Fibroblast of lung (primary cell): ENCODE data around the gene TAX1BP1. TPM values are rescaled to one million over a fixed set of nuclear protein-coding genes. Genes with fewer than 3 reads are reported as not detected.

Experiments used
- DNase-seq, 2 donors: peaks; one replicate each; pipeline versions ENCODE4 v3.0.0 to v3.0.0-alpha.2; 2010; ENCODE audit warnings: low read depth in 2 of 2
- H2AFZ ChIP-seq: 2 replicates; pipeline ENCODE4 v1.5.1; 2012; ENCODE audit warnings: low read length, control low read depth, inconsistent platforms
- H3K27ac ChIP-seq: 2 replicates; pipeline ENCODE4 v1.5.1; 2011; ENCODE audit warnings: low read length, control low read depth; ENCODE audit not compliant: insufficient read depth
- H3K27me3 ChIP-seq: 2 replicates; pipeline ENCODE4 v1.5.1; 2011; ENCODE audit warnings: mild to moderate bottlenecking, low read length; ENCODE audit not compliant: control insufficient read depth, insufficient read depth
- H3K36me3 ChIP-seq: 2 replicates; pipeline ENCODE4 v1.5.1; 2011; ENCODE audit warnings: low read length; ENCODE audit not compliant: control insufficient read depth, insufficient read depth
- H3K4me1 ChIP-seq: 2 replicates; pipeline ENCODE4 v1.5.1; 2011; ENCODE audit warnings: low read length; ENCODE audit not compliant: control insufficient read depth, insufficient read depth; ENCODE audit errors: extremely low read depth
- H3K4me2 ChIP-seq: 2 replicates; pipeline ENCODE4 v1.5.1; 2011; ENCODE audit warnings: low read length, control low read depth; ENCODE audit not compliant: insufficient read depth; ENCODE audit errors: extremely low read depth
- H3K4me3 ChIP-seq, 4 experiments: fragments of 200-600 bp in 1 of 4; sonication (generic) in 1 of 4; replicated peaks in 1 of 4; 2 replicates each; pipeline ENCODE4 v1.5.1; 2011 to 2016; ENCODE audit warnings: low read length in 4 of 4, low read depth in 3 of 4, mild to moderate bottlenecking in 3 of 4, control low read depth in 2 of 4, inconsistent platforms in 1 of 4, mixed read lengths in 1 of 4; ENCODE audit not compliant: insufficient read depth in 1 of 4; ENCODE audit errors: control extremely low read depth in 1 of 4
- H3K79me2 ChIP-seq: 2 replicates; pipeline ENCODE4 v1.5.1; 2012; ENCODE audit warnings: mild to moderate bottlenecking, low read length, inconsistent platforms; ENCODE audit not compliant: control insufficient read depth, insufficient read depth
- H3K9ac ChIP-seq: 2 replicates; pipeline ENCODE4 v1.5.1; 2011; ENCODE audit warnings: mild to moderate bottlenecking, low read length, control low read depth; ENCODE audit not compliant: insufficient read depth
- H3K9me3 ChIP-seq: 2 replicates; pipeline ENCODE4 v1.5.1; 2012; ENCODE audit warnings: low read depth, low read length; ENCODE audit not compliant: control insufficient read depth, insufficient read depth
- H4K20me1 ChIP-seq: 2 replicates; pipeline ENCODE4 v1.5.1; 2011; ENCODE audit warnings: low read length; ENCODE audit not compliant: control insufficient read depth, insufficient read depth; ENCODE audit errors: extremely low read depth
- CTCF ChIP-seq, 2 donors: IDR thresholded peaks in 1 of 2; conservative IDR thresholded peaks in 1 of 2; 1 replicate in 1 of 2; 2 replicates in 1 of 2; pipeline ENCODE4 v1.5.1; 2011 to 2012; ENCODE audit warnings: low read length in 2 of 2, control low read depth in 1 of 2, inconsistent platforms in 1 of 2, low read depth in 1 of 2, mild to moderate bottlenecking in 1 of 2
- EZH2 ChIP-seq: IDR thresholded peaks from 2 replicates; pipeline ENCODE4 v1.5.1; 2012; ENCODE audit warnings: low read length, control low read depth, mild to moderate bottlenecking; ENCODE audit errors: missing control alignments
- polyA plus RNA-seq, 2 donors: library from polyadenylated mRNA; depleted of rRNA in 1 of 2; stranded (reverse) in 1 of 2; unstranded in 1 of 2; fragments of >200 nt; gene quantifications; 2 replicates each; pipeline ENCODE4 v1.2.1, GENCODE V29; 2011 to 2012; ENCODE audit warnings: missing spikeins in 1 of 2
- total RNA-seq: library from RNA; depleted of rRNA; stranded (reverse); fragments of >200 nt; gene quantifications from 2 replicates; pipeline ENCODE4 v1.2.1, GENCODE V29; 2014

The TAX1BP1 gene
- total and polyA plus RNA-seq, 2 donors (not counting 1 experiment from before 2014, with no cell fraction given): 98.6 to 111 TPM

- H3K4me3 ChIP-seq: no peak overlapping the region
- TF ChIP-seq EZH2: no peak
- no peak for TF ChIP-seq CTCF (conservative IDR thresholded peaks at IDR 0.05 in 1 of 2, IDR thresholded peaks at IDR 0.05 in 1 of 2; ENCODE audit: low read depth in 1 of 2, low read length in 2 of 2)
- no peaks in the 10 kb centered on the region for H4K20me1 ChIP-seq
- no peaks in the 10 kb centered on the region for H3K79me2 ChIP-seq
- no peak overlapping the region for H2AFZ ChIP-seq
- no peak overlapping the region for H3K27ac ChIP-seq
- peaks cover 2% of the 10 kb centered on the region for H3K36me3 ChIP-seq
- H3K9me3 ChIP-seq: no peaks in the 10 kb centered on the region
- no peak overlapping the region for H3K4me2 ChIP-seq
- H3K9ac ChIP-seq: no peak overlapping the region
- no peaks in the 10 kb centered on the region for H3K27me3 ChIP-seq
- H3K4me1 ChIP-seq: no peaks in the 10 kb centered on the region
- DNase-seq: no peak
Measured at GRCh38 chr7:27842094-27842692, 102.2 kb downstream of the TAX1BP1 start.

GRCh38 chr7:27842851-27843250, 102.9 kb downstream of the TAX1BP1 start:
- no peak overlapping the region for H3K4me3 ChIP-seq
- no peaks in the 10 kb centered on the region for H3K9me3 ChIP-seq
- DNase-seq: no peak
- no peak overlapping the region for H3K9ac ChIP-seq
- H2AFZ ChIP-seq: no peak overlapping the region
- H4K20me1 ChIP-seq: no peaks in the 10 kb centered on the region
- no peaks in the 10 kb centered on the region for H3K4me1 ChIP-seq
- TF ChIP-seq CTCF (conservative IDR thresholded peaks at IDR 0.05 in 1 of 2, IDR thresholded peaks at IDR 0.05 in 1 of 2; ENCODE audit: low read depth in 1 of 2, low read length in 2 of 2): no peak
- TF ChIP-seq EZH2: no peak
- H3K36me3 ChIP-seq: peaks cover 2% of the 10 kb centered on the region
- no peaks in the 10 kb centered on the region for H3K79me2 ChIP-seq
- no peaks in the 10 kb centered on the region for H3K27me3 ChIP-seq
- H3K4me2 ChIP-seq: no peak overlapping the region
- H3K27ac ChIP-seq: no peak overlapping the region

GRCh38 chr7:27843584-27844305, 103.8 kb downstream of the TAX1BP1 start:
- no peak overlapping the region for H3K4me2 ChIP-seq
- H2AFZ ChIP-seq: no peak overlapping the region
- H3K36me3 ChIP-seq: peaks cover 2% of the 10 kb centered on the region
- no peak overlapping the region for H3K9ac ChIP-seq
- H3K4me1 ChIP-seq: no peaks in the 10 kb centered on the region
- H4K20me1 ChIP-seq: no peaks in the 10 kb centered on the region
- TF ChIP-seq CTCF (conservative IDR thresholded peaks at IDR 0.05 in 1 of 2, IDR thresholded peaks at IDR 0.05 in 1 of 2; ENCODE audit: low read depth in 1 of 2, low read length in 2 of 2) (no peak), EZH2 (no peak)
- no peak overlapping the region for H3K27ac ChIP-seq
- no peaks in the 10 kb centered on the region for H3K9me3 ChIP-seq
- DNase-seq: no peak
- no peaks in the 10 kb centered on the region for H3K79me2 ChIP-seq
- H3K27me3 ChIP-seq: no peaks in the 10 kb centered on the region
- H3K4me3 ChIP-seq: no peak overlapping the region
